HG02870 (cell line): ENCODE results near the gene C9orf85.
A peak's percentile ranks its signal among the peaks of the same experiment; 100 is the strongest.
"Not testable (repeated sequence)": the region's sequence is repeated elsewhere in the genome, so short reads cannot be mapped to it uniquely, and the experiment has no call there.

ENCODE experiments used
- ATAC-seq: cut with Tn5 transposase; IDR thresholded peaks from one replicate; pipeline ENCODE4 v1.9.1; 2021; ENCODE audit warnings: mild to moderate bottlenecking, moderate library complexity; ENCODE audit not compliant: unreplicated experiment

Gene C9orf85

GRCh38 chr9:71911061-71911907 lies at the start of gene C9orf85, which contains the start of gene ABHD17B:
TSS of gene C9orf85 (plus strand) at chr9:71911639. CDS start at chr9:71911735, 96 bp downstream.
TSS of gene ABHD17B (minus strand) at chr9:71911193. CDS start at chr9:71875080, 36,113 bp downstream.
- ATAC-seq, result peak; percentile 90

GRCh38 chr9:71863631-71864030 lies 47.8 kb upstream of the C9orf85 start:
- no peak for ATAC-seq

- no peak for ATAC-seq
These were observed 36.1 kb upstream of the C9orf85 start for GRCh38 chr9:71875345-71875744.

GRCh38 chr9:71876106-71876505 lies 35.3 kb upstream of the C9orf85 start:
- no peak for ATAC-seq

- ATAC-seq, result no peak
These were observed 34.6 kb upstream of the C9orf85 start for GRCh38 chr9:71876829-71877228.

GRCh38 chr9:71878327-71879274 lies 32.8 kb upstream of the C9orf85 start:
- no peak for ATAC-seq

GRCh38 chr9:71879644-71880174 lies 31.7 kb upstream of the C9orf85 start:
- ATAC-seq, result no peak

- no peak for ATAC-seq
These were observed 27.4 kb upstream of the C9orf85 start for GRCh38 chr9:71884005-71884404.

- ATAC-seq, result no peak
These were observed 26.0 kb upstream of the C9orf85 start for GRCh38 chr9:71885467-71885866.

GRCh38 chr9:71886015-71886414 lies 25.4 kb upstream of the C9orf85 start:
- ATAC-seq, result no peak

- no peak for ATAC-seq
These were observed 24.9 kb upstream of the C9orf85 start for GRCh38 chr9:71886541-71886940.

- ATAC-seq, result no peak
These were observed 24.1 kb upstream of the C9orf85 start for GRCh38 chr9:71887362-71887761.

GRCh38 chr9:71890042-71890679 lies 21.3 kb upstream of the C9orf85 start:
- ATAC-seq, result no peak

GRCh38 chr9:71891557-71892189 lies 19.8 kb upstream of the C9orf85 start:
- ATAC-seq, result peak; percentile 47

- no peak for ATAC-seq
These were observed 16.3 kb upstream of the C9orf85 start for GRCh38 chr9:71895117-71895516.

- no peak for ATAC-seq
These were observed 15.5 kb upstream of the C9orf85 start for GRCh38 chr9:71895955-71896354.

GRCh38 chr9:71896761-71897160 lies 14.7 kb upstream of the C9orf85 start:
- no peak for ATAC-seq

GRCh38 chr9:71897577-71897976 lies 13.9 kb upstream of the C9orf85 start:
- peak; percentile 41 for ATAC-seq

- ATAC-seq, result not testable (repeated sequence)
These were observed 12.7 kb upstream of the C9orf85 start for GRCh38 chr9:71898756-71899155.
